Activated CD8-positive, alpha-beta memory T cell treated with anti-CD3 and anti-CD28 coated beads for 4 hours (primary cell): ENCODE measurements around the gene ITGA1.
"Not testable (repeated sequence)": the region's sequence is repeated elsewhere in the genome, so short reads cannot be mapped to it uniquely, and the experiment has no call there.

ENCODE experiments used
- DNase-seq, 2 donors: peaks; one replicate each; pipeline ENCODE4 v3.0.0-alpha.2; 2020; ENCODE audit warnings: low read depth in 2 of 2

The ITGA1 gene

DNA sequence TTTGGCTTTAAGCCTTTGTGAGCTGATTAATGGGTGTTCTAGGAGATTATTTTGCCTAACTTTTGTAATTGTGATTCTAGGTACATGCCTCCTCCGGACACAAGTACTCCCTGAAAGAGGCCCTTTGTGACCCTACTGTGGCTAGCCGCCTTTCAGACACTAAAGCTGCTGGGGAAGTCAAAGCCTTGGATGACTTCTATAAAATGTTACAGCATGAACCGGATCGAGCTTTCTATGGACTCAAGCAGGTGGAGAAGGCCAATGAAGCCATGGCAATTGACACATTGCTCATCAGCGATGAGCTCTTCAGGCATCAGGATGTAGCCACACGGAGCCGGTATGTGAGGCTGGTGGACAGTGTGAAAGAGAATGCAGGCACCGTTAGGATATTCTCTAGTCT lies 13.6 kb downstream of the ITGA1 start:
- DNase-seq, result no peak

DNA sequence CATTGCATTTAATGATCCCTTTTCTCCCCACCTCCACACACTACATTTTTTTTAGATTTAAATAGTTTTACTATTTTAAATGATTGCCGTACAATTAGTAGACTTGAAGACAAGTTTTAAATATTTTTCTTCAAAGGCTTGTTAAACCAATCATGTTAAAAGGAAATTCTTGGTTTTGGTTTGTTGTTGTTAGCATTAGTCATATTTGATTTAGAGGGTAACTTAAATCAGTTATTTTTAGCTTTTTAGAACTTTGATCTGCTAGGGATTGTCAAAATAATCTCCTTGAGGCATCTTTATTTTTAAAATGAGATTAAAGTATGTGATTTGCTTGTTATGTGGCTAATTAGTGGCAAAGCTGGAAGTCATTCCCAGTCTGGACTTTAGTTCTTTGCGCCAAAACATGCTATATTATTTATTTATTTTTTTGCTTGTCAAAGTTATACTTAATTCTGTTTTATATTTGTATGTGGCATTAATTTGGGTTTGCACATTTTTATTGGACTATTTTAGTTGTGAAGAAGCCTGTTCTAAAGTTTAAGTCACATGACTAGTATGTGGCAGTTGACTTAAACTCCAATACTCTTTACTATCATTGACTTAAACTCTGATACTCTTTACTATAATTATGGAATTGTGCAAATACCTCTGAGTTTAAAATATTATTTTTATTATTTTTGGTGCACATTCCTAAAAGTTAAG lies 14.7 kb downstream of the ITGA1 start:
- no peak for DNase-seq

DNA sequence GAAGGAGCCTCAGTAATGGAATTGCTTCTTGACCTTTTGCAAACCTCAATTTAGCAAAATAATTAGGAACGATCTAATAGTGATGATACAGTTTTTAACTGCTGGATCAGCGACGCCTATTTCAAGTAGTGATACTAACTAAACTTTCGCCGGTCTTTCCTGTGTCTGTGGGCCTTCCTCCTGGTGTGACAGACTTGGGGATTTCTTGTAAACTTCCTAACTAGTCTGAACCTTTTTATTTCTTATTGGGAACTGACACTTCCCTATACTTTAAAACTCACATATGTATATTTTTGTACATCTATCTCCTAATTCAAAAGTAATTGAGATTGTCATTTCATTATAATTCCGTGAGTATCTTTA lies 15.2 kb downstream of the ITGA1 start:
- DNase-seq, result no peak

DNA sequence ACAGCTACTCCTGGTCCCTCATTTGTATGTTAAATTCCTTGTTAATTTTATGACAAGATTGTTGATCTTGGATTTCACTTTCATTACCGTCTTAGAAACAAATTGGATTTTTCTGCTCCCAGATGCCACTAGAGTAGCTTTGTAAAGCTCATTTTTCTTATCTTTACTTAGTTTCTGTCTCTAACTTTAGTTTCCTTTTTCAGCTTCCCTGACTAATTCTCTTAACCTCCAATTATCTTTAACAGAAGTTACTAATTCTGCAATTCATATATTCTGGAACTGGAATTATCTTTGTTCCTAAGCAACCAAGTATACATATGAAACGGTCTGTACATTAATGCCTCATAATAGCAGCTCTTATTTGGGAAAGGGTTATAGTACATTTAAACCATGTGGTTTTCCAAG lies 16.7 kb downstream of the ITGA1 start:
- DNase-seq, result no peak

DNA sequence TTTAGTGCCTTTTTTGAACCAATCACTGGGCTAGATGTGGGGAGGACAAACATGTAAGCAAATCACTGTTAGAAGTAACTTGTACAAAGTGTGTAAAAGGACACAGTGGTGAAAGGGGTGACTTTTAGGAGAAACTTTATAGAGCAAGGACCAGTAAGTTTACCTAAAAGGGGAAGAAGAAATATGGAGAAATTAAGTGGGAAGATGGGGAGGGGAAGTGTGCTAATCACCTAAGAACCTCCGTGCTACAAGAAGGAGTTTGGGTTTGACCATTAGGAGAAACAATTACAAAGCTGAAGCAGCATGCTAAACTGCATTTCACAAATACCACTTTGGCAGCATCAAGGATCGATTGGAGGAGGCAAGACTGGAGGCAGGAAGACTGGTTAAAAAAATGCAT lies 17.3 kb downstream of the ITGA1 start:
- no peak for DNase-seq

DNA sequence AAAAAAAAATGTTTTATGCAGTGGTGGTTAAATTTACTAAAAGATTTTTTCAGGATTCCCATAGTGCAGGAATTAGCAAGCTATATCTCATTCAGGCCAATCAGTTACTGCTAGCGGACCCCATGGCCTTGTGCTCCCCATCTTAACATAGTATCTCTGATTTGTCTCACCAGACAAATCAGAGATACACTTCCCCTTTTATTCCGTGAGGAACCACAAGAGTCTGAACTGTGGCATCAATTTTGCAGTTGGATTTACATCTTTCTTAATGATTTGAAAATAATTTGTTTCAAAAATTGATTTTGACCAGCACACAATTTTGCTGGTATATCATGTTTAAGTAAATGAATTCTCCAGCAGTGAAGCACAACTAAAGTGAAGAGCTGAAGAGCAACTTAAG lies 17.9 kb downstream of the ITGA1 start:
- no peak for DNase-seq

DNA sequence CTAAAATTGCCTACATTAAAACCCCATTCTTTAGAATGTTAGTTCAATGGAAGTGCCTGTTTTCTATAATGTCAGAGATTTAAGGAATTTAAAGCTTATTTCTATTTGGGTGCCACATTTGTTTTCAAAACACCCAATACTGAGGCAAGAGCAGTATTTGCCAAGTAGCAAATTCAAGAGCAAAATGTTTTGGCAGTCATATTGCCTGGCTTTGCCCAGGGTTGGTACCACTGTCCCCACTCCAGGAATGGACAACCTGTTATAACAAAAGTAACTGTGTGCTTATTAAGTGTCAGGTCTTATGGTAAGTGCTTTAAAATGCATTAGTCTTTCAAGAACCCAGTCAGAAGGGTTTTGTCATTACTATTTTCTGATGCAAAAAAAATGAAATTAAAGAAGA lies 19.3 kb downstream of the ITGA1 start:
- DNase-seq, result no peak

DNA sequence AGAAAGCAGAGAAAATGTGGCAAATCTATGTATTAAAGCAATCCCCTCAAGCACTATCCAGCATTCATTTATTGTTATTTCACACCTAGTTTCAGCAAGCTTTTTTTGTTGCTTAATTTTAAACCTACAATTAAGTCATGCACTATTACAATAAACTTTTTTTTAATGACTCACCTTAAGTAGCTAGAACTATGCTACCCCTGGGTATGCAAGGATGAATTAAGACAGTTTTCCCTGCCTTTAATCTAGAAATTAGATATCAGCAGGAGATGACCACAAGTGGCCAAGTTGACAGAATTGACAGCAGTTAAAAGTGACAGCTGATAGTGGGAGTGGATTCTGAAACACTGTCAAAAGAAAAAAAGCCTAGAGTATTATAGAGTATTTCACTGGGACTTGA lies 20.0 kb downstream of the ITGA1 start:
- no peak for DNase-seq

DNA sequence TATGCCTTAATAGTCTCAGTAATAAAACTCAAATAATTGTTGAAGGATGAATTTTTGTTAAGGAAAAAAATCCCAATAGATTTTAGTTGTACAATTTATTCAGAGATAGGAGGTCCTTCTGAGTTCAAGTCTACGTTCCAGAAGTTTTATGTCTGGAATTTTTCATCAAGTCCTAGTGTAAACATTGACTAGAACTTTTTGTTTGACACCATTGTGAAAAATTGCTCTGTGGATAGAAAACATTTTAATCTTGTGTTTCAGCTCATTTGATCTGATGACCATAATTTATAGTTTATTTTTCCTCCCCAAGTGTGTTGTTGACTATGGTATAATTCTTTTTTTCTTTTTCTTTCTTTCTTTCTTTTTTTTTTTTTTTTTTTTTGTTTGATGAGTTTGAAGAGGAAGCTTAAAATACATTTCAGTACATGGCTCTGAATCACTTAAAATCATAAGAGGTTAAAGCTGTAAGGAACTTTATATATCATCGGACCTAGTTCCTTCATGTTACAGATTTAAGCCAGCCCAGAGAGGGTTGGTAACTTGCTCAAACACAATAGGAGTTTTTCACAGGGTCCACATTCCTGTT lies 20.7 kb downstream of the ITGA1 start:
- no peak for DNase-seq

DNA sequence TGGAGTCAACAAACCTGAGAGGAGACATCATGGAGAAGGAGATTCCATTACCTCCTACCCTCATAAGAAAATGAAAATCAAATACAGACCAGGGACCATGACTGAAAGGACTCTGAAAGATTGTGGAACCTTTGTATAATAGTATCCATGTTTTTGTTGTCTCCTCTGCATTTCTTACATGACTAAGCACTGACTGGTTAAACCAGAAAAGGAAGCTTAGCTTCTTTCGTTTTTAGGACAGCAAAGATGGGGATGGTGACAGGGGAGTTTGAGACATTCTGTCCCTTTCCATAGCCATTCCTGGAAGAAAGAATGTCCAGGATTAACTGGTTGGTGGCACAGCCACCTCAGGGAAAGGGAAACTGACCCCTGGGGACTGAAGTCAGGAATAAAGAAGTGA lies 22.2 kb downstream of the ITGA1 start:
- no peak for DNase-seq

DNA sequence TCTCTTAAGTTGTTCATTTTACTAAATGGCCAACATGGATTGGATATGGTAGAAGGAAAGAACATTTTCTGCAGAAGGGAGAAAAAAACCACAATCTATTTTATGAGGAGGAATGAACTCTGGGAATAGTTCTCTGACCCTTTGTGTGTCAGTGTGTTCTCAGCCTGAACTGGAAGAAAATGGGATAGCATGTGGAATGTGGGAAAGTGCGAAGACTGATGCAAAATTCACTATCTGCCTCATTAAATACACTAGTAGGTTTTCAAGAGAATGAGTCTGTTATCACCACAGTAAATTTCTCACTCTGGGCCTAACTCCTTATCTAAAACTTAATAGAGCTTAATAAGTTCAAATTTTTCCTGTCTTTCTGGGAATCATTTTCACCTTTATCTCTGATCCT lies 22.7 kb downstream of the ITGA1 start:
- DNase-seq, result no peak

DNA sequence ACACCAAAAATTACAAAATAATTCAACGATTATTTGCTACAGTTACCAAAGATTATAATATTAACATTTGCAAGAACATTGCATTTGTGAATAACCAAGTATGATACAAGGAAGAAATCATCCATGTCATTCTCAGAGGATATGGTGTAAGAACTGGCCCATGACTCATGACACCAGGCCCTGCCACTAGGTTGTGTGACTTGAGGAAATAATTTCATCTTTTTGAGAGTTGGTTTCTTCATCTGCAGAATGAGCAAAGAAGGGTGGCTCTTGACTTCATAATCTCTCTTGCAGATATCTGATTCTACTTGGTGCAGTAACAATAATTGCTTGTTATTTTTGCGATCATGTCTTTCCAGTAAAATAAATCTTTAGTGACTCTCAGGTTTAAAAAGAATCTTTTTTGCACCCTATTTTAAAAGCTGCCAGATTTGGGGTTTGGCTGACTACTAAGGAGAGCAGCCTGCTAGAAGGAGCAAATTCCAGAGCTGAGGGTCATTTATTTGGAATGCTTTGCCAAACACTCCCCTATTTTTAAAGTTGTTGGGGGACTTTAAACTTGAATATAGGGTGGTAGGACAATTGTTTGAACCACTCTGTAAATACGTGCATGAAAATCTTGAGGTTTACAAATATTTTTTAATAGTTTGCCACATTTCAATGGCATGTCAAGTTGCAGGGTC lies 23.5 kb downstream of the ITGA1 start:
- no peak for DNase-seq

DNA sequence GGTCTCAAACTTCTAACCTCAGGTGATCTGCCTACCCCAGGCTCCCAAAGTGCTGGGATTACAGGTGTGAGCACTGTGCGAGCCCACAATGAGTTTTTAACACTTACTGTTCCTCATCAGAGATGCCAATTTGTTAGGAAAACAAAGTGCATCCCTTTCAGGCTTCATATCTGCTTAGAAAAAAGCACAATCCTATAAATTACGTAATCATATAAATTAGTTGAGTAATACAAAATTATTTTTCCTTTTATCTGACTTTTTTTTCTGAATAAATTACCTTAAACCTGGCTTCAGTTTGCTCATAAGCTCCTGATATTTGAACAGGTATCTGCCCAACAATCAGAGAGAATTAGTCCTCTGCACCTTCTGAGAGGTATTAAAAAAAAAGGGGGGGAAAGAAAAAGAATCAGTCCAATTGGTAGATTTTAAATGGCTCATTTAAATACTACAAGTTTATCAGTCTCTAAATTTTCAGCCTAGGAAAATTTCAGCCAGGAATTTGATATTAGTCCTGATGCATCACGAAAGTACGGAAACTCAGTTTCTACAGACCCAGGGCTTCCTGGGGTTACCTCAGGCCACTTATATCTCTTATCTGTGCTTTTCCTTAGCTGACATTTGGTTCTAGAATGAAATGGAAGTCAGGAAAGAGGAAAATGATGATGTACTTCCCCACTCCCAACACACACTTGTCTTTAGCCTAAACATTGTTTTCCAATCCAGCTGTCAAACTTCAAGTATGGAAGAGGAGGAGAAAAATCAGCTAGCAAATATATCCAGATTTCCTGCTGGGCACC lies 26.8 kb downstream of the ITGA1 start:
- DNase-seq, result no peak

DNA sequence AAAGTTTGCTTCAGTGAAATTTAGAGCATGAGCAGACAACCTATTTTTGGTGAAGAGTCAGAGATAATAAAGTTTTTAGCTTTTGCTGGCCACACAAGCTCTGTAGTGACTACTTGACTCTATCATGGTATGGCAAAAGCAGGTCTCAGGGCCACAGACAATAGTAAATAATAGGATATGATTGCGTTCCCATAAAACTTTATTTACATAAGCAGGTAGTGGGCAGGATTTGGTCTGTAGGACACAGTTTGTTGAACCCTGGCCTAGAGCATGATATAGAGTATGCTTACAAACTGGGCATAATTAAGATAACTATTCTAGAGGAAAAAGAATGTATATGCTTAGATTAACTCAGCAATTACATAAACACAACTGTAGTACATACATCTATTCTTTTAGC lies 30.1 kb downstream of the ITGA1 start:
- no peak for DNase-seq

DNA sequence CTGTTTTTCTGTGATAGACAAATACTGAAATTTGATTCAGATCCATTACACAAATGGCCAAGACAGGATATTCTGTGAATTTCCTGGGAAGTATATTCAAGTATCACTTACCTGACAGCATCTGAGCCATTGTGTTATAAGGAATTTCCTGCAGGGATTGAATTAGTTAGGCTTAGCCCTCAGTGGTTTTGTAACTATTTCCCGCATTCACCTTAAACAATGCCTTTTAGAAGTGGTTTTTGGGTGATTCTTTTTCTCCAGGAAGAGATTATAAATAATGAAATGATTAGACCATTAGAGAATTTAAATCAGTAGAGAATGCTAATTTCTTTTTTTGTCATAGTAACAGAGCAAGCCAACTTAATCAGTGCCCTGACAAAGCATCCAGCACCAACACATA lies 30.6 kb downstream of the ITGA1 start:
- DNase-seq, result no peak

DNA sequence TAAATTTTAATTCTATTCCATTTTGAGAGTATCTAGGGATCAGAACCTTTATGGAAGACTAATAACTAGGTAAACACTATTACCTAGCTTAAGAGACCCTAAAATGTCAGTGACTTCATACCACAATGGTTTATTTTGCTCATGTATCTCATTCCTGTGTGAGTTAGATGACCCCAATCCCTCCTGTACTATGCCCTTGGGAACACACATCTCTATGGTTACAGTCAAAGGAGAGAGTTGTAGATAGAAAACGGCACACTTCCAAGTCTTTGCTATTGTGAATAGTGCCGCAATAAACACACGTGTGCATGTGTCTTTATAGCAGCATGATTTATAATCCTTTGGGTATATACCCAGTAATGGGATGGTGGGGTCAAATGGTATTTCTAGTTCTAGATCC lies 31.1 kb downstream of the ITGA1 start:
- not testable (repeated sequence) for DNase-seq

DNA sequence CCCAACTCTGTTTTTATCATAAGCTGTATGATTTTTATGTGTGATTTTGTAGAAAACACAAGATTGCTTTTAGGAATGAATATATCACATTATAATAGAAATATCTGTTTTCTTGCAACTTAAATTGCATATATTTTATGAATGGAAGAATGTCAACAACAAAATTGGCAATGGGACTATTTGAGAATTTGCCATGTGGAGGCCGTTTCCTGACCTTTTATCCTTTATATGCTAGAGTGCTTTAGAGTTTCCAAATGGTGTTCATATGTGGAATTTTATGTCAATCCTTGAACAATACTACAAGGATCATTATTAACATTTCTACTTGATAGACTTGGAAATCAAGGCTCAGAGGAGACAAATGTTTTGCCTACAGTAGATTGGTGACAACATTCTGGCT lies 34.2 kb downstream of the ITGA1 start:
- no peak for DNase-seq

DNA sequence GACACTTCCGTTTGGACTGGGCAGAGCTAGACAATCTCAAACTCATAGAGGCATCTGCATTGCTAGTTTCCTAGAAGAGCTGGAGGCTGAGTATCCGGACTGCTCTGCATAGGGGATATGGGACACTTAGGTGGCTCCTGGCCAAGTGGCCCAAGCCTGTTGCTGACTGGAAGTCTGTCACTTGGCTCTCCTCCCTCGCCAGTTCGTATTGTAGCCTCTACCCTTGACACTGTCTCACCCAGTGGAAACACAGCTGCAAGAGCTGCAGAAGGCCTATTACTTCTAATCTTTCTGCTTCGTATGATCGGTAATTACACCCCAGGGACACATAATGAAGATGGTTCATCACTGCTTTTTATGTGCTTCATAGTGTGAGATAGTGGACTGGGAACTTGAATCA lies 34.7 kb downstream of the ITGA1 start:
- no peak for DNase-seq

DNA sequence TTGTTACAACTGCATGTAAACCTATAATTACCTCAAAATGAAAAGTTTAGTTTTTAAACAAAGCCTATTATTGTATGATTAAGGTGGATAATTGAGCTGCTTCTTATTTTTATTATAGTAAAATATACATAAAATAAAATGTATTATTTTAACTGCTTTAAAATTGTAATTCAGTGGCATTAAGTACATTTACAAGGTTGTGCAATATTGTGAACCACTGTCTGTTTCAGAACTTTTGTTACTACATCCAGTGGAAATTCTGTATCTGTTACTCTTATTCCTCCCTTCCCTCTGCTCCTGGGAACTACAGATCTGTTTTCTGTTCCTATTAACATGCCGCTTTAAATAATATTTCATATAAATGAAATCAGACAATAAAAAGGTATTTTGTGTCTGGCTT lies 37.1 kb downstream of the ITGA1 start:
- DNase-seq, result no peak

DNA sequence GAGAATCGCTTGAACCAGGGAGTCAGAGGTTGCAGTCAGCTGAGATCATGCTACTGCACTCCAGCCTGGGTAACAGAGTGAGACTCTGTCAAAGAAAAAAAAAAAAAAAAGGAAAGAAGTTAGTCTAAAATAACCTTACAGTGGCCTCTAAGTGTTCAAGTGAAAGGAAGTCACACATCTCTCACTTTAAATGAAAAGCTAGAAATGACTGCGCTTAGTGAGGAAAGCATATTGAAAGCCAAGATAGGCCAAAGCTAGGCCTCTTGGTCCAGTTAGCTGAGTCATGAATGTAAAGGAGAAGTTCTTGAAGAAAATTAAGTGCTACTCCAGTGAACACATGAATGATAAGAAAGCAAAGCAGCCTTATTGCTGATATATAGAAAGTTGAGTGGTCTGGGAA lies 38.1 kb downstream of the ITGA1 start:
- no peak for DNase-seq

DNA sequence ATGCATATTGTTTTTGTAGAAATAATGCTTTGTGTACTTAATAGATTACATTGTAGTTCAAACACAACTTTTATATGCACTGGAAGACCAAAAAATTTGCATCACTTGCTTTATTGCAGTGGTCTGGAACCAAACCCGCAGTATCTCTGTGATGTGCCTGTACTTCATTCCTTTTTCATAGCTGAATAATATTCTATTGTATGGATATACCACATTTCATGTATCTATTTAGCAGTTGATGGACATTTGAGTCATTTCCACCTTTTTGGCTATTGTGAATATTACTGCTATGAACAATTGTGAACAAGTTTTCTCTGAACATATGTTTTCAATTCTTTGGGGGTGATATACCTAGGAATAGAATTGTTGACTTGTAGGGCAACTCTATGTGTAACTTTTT lies 40.1 kb downstream of the ITGA1 start:
- no peak for DNase-seq

DNA sequence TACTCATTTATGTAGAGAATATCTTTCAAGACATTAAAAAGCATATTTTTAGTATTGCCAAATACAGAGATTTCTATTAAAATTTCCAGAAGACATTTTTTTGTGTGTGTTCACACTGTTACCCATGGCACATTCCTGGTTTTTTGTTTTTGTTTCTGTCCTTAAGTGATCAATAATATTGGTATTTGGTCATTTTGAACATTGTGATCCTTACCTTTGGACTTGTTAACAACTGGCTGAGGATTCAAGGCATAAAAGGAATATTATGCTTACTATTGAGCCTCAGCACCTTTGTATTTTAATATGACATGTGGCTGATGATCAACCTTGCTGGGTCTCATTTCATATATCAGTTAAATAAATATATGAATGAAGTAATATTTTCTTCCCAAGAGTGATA lies 41.9 kb downstream of the ITGA1 start:
- no peak for DNase-seq

DNA sequence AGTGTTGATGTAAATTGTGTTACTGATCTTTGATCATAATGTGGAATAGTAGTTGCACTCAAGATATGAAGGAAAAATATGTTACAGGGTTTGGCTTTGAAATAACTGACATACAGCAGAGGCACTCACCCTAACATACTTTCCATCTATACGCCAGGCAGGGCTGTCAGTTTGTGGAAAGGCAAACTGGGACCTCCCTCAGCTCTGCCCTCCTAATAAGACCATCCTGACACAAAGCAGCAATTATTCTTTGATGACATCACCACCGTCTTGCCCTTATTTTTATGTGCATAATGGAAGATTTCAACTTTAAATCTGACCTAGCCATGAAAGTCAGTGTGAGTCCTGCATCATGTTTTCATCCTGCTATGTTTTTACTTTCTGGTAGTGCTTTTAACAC lies 42.9 kb downstream of the ITGA1 start:
- DNase-seq, result no peak
